Fibroblast of skin of left quadriceps (primary cell): Measurements from ENCODE around the gene DMGDH.
A peak's percentile ranks its signal among the peaks of the same experiment; 100 is the strongest.

ENCODE experiments used
- DNase-seq, 2 experiments: peaks; one replicate each; pipeline ENCODE4 v3.0.0-alpha.2; 2013; ENCODE audit warnings: low read depth in 2 of 2

DMGDH gene

DNA sequence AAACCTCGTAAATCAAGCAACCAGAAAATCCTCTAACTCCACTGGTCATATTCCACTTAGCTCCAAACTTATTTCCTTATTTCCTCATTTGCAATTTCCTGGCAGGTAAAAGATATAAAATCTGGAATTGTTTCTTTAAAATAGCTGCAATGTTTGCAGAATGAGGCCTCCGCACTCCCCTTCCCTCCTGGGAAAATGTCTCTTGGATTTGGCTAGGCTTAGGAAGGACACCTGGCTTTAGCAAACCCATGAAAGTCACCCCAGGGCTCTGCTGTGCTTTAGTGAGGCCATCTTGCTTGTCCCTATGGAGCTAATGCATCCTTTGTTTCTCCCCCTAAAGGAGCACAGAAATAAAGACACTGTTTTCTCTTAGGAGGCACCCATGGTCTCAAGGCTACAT is 94.9 kb downstream of the DMGDH start:
- no peak for DNase-seq

- no peak for DNase-seq
Measured at GRCh38 chr5:78974011-78974410, 95.5 kb downstream of the DMGDH start.

DNA sequence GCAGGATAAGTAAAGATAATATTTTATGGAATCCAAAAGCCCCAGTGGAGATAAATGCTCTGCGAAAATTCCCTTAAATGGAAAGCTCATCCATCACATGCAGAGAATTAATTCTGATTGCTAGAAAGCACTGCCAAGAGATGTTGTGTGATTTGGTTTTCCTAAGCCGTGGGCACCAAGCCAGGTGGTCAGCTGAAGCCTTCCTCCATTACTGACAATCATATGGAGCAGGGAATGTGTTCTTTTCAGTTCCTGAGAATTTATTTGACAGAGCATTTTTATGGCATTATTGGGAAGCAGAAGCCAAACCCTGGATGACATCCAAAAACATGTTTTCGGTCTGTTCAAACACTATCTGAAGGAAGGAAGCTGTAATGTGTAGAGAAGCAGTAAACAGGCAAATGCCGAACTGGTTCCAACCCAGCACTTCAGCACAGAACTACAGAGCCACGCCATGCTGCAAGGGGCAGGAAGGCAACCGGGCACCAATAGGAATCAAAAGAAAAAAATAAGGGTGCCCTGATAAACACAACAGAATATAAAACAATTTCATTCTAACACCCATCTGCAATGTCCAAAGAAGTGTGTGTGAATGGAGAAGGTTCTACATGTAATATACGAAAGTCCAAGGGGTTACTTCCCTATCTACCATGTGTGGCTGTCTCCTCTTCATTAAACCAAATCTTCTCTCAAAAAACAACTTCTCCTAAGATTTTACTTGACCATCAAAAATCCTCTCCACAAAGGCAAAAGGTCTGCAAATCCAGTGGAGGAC is 96.6 kb downstream of the DMGDH start:
- peak; percentile 88 to 91 for DNase-seq

- no peak for DNase-seq
Measured at GRCh38 chr5:78971998-78972397, 97.5 kb downstream of the DMGDH start.

- no peak for DNase-seq
Measured at GRCh38 chr5:78968781-78969180, 100.7 kb downstream of the DMGDH start.

- peak; percentile 44 to 47 for DNase-seq
Measured at GRCh38 chr5:78964889-78965288, 104.6 kb downstream of the DMGDH start.

GRCh38 chr5:78961743-78962142 is 107.7 kb downstream of the DMGDH start:
- no peak for DNase-seq

GRCh38 chr5:78959767-78960166 is 109.7 kb downstream of the DMGDH start:
- DNase-seq, result no peak

GRCh38 chr5:78958672-78959445 is 110.6 kb downstream of the DMGDH start:
- no peak for DNase-seq

GRCh38 chr5:78956901-78957300 is 112.6 kb downstream of the DMGDH start:
- no peak for DNase-seq

DNA sequence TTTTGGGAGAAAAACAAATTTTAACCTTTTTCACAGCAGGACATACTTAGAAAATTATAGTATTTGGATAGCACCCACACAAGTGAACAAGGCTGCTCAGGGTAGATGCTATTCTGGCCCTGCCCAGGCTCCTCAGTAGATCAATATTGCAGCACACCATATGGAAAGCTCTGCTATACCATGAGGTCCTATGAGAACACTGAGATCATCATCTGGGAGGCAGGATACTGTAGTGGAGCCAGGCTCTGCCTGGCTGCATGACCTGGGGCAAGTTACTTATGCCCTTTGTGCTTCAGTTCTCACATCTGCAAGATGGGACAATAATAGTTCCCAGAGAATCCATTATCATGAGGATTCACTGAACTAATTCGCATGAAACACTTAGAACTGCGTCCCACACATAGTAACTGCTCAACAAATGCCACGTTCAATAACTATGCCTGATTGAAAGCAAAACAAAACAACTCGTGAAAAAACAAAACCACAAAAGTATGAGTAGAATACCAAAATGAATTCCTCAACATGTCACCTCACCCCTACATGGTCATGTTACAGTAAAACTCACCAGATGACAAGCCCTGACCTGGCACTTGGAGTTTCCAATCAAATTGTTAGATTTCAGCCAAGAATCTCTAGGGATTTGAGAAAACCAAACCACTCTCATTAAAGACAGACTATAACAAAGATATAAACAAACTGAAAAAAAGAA is 116.2 kb downstream of the DMGDH start:
- DNase-seq, result no peak
